SJCRH30 (cell line): ENCODE results near the gene TBC1D2. TPM values are rescaled to one million over a fixed set of nuclear protein-coding genes. Genes with fewer than 3 reads are reported as not detected.
"Not testable (repeated sequence)": the region's sequence is repeated elsewhere in the genome, so short reads cannot be mapped to it uniquely, and the experiment has no call there.

Source experiments
- DNase-seq, 2 experiments: peaks; one replicate each; pipeline ENCODE4 v3.0.0-alpha.2; 2015 to 2020
- H3K27ac ChIP-seq: fragments of 250-450 bp; sonication (Bioruptor Pico); 2 replicates; pipeline ENCODE4 v1.5.1; 2020; ENCODE audit warnings: mild to moderate bottlenecking, moderate library complexity
- H3K27me3 ChIP-seq: fragments of 250-450 bp; sonication (Bioruptor Pico); 2 replicates; pipeline ENCODE4 v1.5.1; 2020; ENCODE audit warnings: mild to moderate bottlenecking, moderate library complexity
- H3K36me3 ChIP-seq: fragments of 250-450 bp; sonication (Bioruptor Pico); 2 replicates; pipeline ENCODE4 v1.5.1; 2020; ENCODE audit warnings: mild to moderate bottlenecking, moderate library complexity
- H3K4me1 ChIP-seq: fragments of 250-450 bp; sonication (Bioruptor Pico); 2 replicates; pipeline ENCODE4 v1.5.1; 2020; ENCODE audit warnings: mild to moderate bottlenecking, moderate library complexity
- H3K4me3 ChIP-seq: fragments of 250-450 bp; sonication (Bioruptor Pico); 2 replicates; pipeline ENCODE4 v1.5.1; 2020; ENCODE audit warnings: mild to moderate bottlenecking, moderate library complexity
- H3K9me3 ChIP-seq: fragments of 250-450 bp; sonication (Bioruptor Pico); replicated peaks from 2 replicates; pipeline ENCODE4 v1.5.1; 2020; ENCODE audit warnings: mild to moderate bottlenecking, moderate library complexity
- total RNA-seq: library from RNA; depleted of rRNA; stranded (reverse); fragments of >200 nt; shearing (Covaris generic); gene quantifications from 2 replicates; pipeline ENCODE4 v1.2.3, GENCODE V29; 2014

The TBC1D2 gene
- total RNA-seq, 1 experiment from 2014 or later = 1.4 TPM

DNA sequence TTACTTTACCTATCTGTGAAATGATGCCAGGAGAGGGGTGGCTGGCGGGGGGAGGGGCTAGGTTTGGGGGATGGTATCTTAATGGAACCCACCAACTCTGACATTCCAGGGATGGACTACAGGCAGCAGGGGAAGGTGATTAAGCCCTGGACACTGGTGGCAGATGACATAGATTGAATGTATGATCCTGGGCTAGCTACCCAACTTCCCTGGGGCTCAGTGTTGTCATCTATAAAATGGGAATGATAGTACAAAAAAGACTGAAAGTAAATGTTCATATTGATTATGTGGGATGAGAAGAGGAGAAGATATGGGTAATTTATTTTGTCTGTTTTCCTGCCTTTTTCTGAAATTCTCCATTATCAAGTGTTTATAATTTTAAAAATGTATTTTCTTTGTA is 69.2 kb downstream of the TBC1D2 start:
- H3K27ac ChIP-seq = no peak overlapping the region
- H3K27me3 ChIP-seq = no peaks in the 10 kb centered on the region
- H3K4me1 ChIP-seq = 0 out of 2 replicates have a peak, but pooled peaks cover 3% of the 10 kb centered on the region
- H3K36me3 ChIP-seq = no peaks in the 10 kb centered on the region
- DNase-seq = no peak
- no peak overlapping the region for H3K4me3 ChIP-seq
- no peaks in the 10 kb centered on the region for H3K9me3 ChIP-seq

GRCh38 chr9:98185611-98186171 is 69.8 kb downstream of the TBC1D2 start:
- Histone ChIP-seq H3K4me1 (0 out of 2 replicates have a peak, but pooled peaks cover 3% of the 10 kb centered on the region), H3K4me3 (no peak overlapping the region), H3K27ac (no peak overlapping the region), H3K36me3 (no peaks in the 10 kb centered on the region), H3K9me3 (no peaks in the 10 kb centered on the region), H3K27me3 (no peaks in the 10 kb centered on the region)
- no peak for DNase-seq

- Histone ChIP-seq H3K4me1 (0 out of 2 replicates have a peak, but pooled peaks cover 3% of the 10 kb centered on the region), H3K4me3 (no peak overlapping the region)
- DNase-seq = no peak
Observed at GRCh38 chr9:98185021-98185567, 70.4 kb downstream of the TBC1D2 start.

DNA sequence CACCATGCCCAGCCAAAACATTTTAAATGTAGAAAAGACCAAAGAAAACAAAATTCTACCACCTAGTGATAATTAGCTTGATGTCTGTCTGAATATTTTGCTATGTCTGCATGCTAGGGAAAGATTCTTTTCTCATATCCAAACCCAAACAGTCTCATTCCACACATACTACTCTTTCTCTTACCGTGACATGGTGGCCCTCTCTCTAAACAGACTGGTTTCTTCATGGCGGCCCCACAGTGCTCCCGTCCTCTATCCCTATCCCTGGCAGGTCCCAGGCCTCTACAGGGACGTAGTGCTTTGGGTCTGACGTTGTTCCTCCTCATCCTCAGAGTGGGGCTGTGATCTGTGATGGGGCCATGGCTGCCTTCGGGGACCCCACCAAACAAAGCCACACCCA is 71.1 kb downstream of the TBC1D2 start:
- Histone ChIP-seq H3K4me3 (no peak overlapping the region), H3K4me1 (0 out of 2 replicates have a peak, but pooled peaks cover 3% of the 10 kb centered on the region), H3K36me3 (no peaks in the 10 kb centered on the region), H3K9me3 (no peaks in the 10 kb centered on the region), H3K27me3 (no peaks in the 10 kb centered on the region), H3K27ac (no peak overlapping the region)
- DNase-seq = no peak

More at GRCh38 chr9:98185021-98185567, 70.4 kb downstream of the TBC1D2 start:
- Histone ChIP-seq H3K36me3 (no peaks in the 10 kb centered on the region), H3K27ac (no peak overlapping the region), H3K27me3 (no peaks in the 10 kb centered on the region), H3K9me3 (no peaks in the 10 kb centered on the region)

DNA sequence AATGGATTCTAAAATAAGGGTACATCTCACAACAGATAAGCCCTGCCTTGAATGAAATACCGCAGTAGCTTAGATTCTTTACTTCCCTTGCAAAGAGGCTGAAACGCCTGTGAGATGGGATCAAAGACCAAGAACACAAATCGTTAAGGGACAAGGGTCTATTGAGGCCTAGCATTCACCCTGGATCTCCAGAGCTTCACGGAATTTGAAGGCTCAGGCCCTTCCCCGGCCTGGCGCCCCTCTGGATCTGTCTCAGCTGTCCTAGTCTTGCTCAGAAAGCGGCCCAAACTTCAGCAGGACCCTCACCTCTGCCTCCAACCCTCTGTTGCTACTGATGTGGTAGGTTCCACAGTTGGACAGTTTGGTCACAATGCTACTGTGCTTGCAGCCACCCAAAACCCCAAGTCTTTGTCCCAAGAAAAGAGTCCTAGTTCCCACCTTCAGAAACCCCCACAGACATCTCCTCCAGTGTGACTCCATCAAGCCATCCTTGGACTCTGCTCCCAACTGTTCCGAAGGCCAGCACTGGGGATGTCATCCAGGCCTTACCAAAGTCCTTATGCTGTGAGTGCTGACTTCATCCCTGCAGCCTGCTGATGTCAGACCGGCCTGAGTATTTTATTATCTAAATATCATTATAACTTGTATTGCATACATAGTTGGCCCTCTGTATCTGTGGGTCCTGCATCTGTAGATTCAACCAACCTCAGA is 72.4 kb downstream of the TBC1D2 start:
- DNase-seq = no peak
- Histone ChIP-seq H3K27me3 (no peaks in the 10 kb centered on the region), H3K9me3 (no peaks in the 10 kb centered on the region), H3K4me1 (0 out of 2 replicates have a peak, but pooled peaks cover 3% of the 10 kb centered on the region), H3K27ac (no peak overlapping the region), H3K4me3 (no peak overlapping the region), H3K36me3 (no peaks in the 10 kb centered on the region)

DNA sequence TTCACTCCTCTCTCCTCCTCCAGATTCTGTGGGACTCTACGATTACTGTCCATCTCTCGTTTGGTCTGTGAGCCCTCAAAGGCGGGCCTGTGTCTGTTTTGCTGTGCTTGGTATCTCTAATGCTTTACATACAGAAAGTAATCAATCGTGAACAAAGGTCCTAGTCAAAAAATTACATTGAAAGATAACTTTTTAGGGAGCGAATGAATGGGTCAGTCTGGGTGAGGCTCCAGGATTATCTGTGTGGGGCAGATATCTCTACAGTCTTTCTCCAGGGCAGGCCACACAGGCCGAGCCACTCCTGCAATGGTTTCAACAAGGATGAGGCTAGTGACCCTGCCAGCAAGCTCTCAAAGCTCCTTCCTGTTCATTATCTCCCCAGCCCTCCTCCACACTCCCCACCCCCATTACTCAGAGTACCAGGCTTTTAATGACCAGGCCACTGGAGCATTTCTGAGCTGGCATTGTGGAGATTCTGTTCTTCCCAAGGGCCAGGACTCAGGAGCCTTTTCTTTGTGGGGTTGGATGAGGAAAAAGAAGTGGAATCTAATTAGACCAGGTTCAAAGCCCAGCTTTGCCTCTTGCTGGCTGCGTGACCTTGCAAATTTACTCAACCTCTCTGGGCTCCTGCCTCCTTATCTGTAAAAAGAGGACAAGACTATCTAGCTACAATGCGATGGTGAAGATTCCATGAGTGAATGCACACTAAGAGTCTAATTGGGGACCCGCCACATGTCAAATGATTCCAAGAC is 73.2 kb downstream of the TBC1D2 start:
- Histone ChIP-seq H3K36me3 (no peaks in the 10 kb centered on the region), H3K27ac (no peak overlapping the region), H3K27me3 (no peaks in the 10 kb centered on the region), H3K4me3 (no peak overlapping the region), H3K4me1 (0 out of 2 replicates have a peak, but pooled peaks cover 3% of the 10 kb centered on the region), H3K9me3 (no peaks in the 10 kb centered on the region)
- DNase-seq = no peak

- H3K4me3 ChIP-seq = no peak overlapping the region
- 0 out of 2 replicates have a peak, but pooled peaks cover 4% of the 10 kb centered on the region for H3K27me3 ChIP-seq
- no peak overlapping the region for H3K27ac ChIP-seq
- 0 out of 2 replicates have a peak, but pooled peaks cover 3% of the 10 kb centered on the region for H3K4me1 ChIP-seq
- no peaks in the 10 kb centered on the region for H3K36me3 ChIP-seq
- no peaks in the 10 kb centered on the region for H3K9me3 ChIP-seq
- DNase-seq = no peak
Observed at GRCh38 chr9:98181746-98182068, 73.7 kb downstream of the TBC1D2 start.

DNA sequence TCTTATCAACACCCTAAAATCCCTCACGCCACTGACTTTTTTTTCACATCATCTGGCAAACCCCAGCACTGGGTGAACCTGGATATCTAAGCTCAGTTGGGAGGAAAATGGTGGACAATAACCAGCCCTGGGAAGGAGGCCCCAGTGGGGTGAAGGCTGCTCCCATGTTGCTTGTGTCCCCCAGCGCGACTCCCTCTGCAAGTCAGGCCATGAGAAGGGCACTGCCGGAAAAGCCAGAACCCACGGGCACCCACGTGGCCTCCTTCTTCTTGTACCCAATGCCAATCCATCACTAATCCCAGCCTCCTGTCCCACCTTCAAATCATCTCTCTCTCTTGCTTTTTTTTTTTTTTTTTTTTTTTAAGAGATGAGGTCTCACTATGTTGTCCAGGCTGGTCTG is 74.5 kb downstream of the TBC1D2 start:
- H3K4me3 ChIP-seq = no peak overlapping the region
- DNase-seq = no peak
- no peaks in the 10 kb centered on the region for H3K9me3 ChIP-seq

DNA sequence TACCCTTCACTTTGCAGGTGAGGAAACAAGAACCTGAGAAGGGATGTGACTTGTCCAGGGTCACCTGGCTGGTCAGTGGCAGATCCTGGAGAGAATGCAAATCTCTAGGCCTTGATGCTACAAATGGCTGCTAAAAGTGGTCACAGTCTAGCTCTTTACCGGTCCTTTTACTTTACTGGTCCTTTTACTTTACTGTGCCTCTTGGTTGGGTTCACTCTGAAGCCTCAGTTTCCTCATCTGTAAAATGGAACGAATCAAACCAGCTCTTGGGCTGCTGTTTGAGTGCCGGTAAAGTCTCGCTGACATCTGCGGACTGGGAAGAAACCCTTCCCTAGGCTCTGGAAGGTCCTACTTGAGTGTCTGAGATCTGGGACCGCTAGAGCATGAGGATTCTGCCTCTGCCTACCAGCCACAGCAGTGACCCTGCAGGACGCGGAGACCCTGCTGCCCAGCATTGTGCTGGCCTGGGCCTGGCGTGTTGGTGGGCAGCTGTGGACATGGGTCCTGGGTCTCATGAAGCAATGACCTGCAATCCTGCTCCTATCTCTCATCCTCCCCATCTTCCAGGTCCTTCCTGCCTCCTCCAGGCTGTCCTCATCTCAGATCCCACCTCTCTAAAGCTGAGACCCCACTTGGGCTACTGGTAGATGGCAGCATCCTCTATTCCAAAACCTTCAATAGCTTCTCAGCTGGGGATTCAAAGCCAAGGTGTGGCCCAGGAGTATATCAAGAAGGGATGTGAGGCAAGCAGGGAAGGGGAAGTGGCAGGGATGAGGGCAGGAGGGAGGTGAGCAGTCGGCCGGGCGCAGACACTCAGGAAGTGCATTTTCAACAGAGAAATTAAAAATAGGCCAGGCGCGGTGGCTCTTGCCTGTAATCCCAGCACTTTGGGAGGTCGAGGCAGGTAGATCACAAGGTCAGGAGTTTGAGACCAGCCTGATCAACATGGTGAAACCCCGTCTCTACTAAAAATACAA is 76.3 kb downstream of the TBC1D2 start:
- Histone ChIP-seq H3K27me3 (0 out of 2 replicates have a peak, but pooled peaks cover 9% of the 10 kb centered on the region), H3K4me3 (no peak overlapping the region), H3K4me1 (no peaks in the 10 kb centered on the region)

More for the DNA sequence above, 74.5 kb downstream of the TBC1D2 start:
- no peaks in the 10 kb centered on the region for H3K36me3 ChIP-seq
- H3K4me1 ChIP-seq = no peaks in the 10 kb centered on the region
- no peak overlapping the region for H3K27ac ChIP-seq
- H3K27me3 ChIP-seq = 0 out of 2 replicates have a peak, but pooled peaks cover 9% of the 10 kb centered on the region

GRCh38 chr9:98176391-98177259 is 78.8 kb downstream of the TBC1D2 start:
- H3K4me1 ChIP-seq = peaks cover 14% of the 10 kb centered on the region
- no peak overlapping the region for H3K27ac ChIP-seq
- 0 out of 2 replicates have a peak, but pooled peaks cover 9% of the 10 kb centered on the region for H3K27me3 ChIP-seq
- H3K9me3 ChIP-seq = no peaks in the 10 kb centered on the region
- H3K36me3 ChIP-seq = no peaks in the 10 kb centered on the region
- no peak for DNase-seq
- no peak overlapping the region for H3K4me3 ChIP-seq

More for the DNA sequence above, 76.3 kb downstream of the TBC1D2 start:
- DNase-seq = no peak
- Histone ChIP-seq H3K27ac (no peak overlapping the region), H3K9me3 (no peaks in the 10 kb centered on the region), H3K36me3 (no peaks in the 10 kb centered on the region)

DNA sequence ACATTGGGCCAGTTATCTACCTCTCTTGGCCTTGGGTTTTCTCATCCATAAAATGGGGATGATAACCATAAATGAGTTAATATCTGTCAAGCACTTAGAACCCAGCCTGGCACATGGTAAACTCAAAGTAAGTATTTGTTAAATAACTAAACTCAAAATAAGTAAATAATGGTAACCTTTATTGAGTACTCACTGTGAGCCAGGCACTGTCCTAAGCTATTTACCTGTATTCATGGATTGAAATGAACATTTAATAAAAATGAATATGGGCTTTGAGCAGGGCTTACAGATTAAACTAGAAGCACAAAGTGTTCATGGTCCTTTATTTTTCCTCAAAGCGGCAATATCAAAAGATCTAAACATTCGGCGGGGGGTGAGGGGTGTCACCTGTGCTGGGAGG is 79.7 kb downstream of the TBC1D2 start:
- H3K4me1 ChIP-seq = peaks cover 17% of the 10 kb centered on the region
- no peak for DNase-seq
- H3K27me3 ChIP-seq = 0 out of 2 replicates have a peak, but pooled peaks cover 9% of the 10 kb centered on the region
- no peak overlapping the region for H3K4me3 ChIP-seq
- no peaks in the 10 kb centered on the region for H3K36me3 ChIP-seq
- no peak overlapping the region for H3K27ac ChIP-seq
- no peaks in the 10 kb centered on the region for H3K9me3 ChIP-seq

- no peak for DNase-seq
- Histone ChIP-seq H3K9me3 (no peaks in the 10 kb centered on the region), H3K27ac (no peak overlapping the region), H3K27me3 (0 out of 2 replicates have a peak, but pooled peaks cover 9% of the 10 kb centered on the region), H3K4me1 (peaks cover 17% of the 10 kb centered on the region), H3K36me3 (no peaks in the 10 kb centered on the region), H3K4me3 (no peak overlapping the region)
Observed at GRCh38 chr9:98175028-98175569, 80.3 kb downstream of the TBC1D2 start.

DNA sequence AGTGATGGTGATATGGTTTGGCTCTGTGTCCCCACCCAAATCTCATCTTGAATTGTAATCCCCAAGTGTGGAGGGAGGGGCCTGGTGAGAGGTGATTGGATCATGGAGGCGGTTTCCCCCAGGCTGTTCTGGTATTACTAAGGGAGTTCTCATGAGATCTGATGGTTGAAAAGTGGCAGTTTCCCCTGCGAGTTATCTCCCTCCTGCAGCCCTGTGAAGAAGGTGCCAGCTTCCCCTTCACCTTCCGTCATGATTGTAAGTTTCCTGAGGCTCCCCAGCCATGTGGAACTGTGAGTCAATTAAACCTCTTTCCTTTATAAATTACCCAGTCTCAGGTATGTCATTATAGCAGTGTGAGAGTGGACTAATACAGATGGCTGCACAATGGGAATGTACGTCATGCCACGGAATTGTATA is 80.9 kb downstream of the TBC1D2 start:
- H3K36me3 ChIP-seq, H3K27me3 ChIP-seq, H3K9me3 ChIP-seq, DNase-seq, H3K27ac ChIP-seq, H3K4me3 ChIP-seq: not testable (repeated sequence)
- peaks cover 21% of the 10 kb centered on the region for H3K4me1 ChIP-seq
